A204.1 (cell line): Measurements from ENCODE around the gene ATP6V1D.
"Not testable (repeated sequence)": the region's sequence is repeated elsewhere in the genome, so short reads cannot be mapped to it uniquely, and the experiment has no call there.

ENCODE experiments used
- FAIRE-seq: peaks from 2 replicates; lab custom pipeline; 2012; peaks lifted over from hg19 to GRCh38; lab: Jason Lieb, UNC

Gene ATP6V1D

DNA sequence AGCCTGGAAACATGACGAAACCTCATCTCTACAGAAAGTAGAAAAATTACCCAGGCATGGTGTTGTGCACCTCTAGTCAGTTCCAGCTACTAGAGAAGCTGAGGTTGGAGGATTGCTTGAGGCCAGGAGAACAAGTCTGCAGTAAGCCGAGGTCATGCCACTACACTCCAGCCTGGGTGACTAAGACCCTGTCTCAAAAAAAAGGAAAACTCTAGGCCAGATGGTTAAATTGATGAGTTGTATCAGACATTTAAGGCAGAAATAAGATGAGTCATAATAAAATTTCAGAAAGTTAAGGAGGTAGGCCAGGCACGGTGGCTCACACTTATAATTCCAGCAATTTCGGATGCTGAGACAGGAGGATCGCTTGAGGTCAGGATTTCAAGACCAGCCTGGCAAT is 11.2 kb upstream of the ATP6V1D start:
- no peak for FAIRE-seq

DNA sequence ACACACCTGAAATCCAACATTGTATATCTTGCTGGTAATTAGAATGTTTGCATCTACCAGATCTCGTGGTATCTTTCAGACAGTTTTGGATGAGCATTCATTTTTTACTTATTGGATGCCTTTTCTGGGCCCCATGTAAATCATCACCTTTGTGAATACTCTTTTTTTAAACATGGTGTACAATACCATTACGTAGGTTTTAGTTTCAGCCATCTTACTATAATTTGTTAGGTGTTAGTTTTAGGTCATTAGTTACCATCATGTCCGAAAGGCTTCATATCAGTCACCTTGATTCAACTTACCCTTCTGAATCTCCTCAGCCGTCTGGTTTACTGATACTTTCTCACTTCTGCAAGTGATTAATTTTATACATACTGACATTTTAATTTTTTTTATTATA is 5.9 kb upstream of the ATP6V1D start:
- FAIRE-seq, result no peak

DNA sequence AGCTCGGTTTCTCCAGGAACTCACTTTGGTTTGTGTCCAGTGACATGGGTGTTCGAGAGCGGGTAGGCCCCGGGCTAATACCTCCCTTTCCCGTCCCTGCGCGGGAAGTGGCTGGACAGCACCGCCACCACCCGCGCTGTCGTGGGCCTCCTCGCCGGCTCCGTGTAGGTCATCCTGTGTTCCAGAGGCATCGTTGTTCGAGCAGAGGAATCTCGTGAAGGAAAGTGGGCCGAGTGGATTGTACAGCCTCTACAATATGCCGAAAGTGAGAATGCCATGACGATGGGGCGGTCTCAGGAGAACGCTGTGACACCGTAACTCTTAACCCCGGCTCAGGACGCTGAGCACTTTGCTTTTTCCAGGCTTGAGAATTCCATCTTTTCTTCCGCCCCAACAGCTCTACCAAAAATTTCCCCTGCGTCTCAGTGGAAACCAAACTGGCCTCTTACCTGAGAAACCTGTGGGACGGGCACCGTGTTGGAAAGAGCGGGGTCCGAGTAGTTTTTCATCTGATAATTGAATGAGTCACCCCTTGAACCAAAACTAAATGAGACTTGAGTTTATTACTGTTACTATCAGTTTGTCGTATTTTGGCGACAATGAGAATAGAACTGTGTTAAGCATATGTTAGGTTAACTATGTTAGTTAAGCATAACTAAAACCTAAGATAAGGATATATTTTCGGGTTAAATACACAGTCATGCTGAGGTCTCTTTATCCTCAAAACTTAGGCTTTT is 1.0 kb upstream of the ATP6V1D start:
- no peak for FAIRE-seq

DNA sequence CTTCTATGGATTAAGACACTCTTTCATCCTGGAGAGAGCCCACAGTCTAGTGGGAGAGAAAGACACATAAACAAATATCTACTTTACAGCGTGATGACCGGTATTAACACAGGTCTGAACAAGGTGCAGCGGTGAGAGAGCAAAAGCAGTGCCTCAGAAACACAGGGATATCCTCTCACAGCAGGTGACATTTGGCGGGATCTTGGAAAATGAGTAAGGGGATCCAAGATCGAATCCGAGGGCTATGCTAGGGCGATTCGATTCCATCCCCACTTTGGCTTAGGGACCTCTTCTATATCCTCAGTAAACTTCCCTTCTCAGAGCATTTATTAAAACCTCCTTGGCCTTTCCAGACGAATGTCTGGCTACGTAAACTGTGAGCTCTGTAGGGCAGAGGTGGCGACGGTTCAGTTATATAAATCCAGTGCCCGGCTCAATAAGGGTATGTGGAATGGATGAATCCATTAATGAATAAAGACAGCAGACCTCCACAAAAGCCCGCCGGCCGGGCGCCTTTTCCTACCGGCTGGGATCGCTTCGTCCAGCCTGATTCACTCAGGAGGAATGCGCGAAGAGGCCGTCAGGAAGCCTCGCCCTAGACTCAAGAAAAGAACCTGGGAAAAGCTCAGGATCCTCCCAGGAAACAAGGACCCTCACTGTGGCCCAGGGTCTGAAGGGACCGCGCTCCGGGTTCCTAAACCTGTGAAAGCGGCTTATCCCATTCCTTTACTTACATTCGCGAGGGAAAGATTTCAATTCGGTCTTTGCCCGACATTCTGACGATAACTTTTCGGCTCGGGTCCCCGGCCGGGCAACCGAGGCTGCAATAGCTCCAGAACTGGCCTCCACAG is 455 bp downstream of the ATP6V1D start:
- FAIRE-seq, result no peak

DNA sequence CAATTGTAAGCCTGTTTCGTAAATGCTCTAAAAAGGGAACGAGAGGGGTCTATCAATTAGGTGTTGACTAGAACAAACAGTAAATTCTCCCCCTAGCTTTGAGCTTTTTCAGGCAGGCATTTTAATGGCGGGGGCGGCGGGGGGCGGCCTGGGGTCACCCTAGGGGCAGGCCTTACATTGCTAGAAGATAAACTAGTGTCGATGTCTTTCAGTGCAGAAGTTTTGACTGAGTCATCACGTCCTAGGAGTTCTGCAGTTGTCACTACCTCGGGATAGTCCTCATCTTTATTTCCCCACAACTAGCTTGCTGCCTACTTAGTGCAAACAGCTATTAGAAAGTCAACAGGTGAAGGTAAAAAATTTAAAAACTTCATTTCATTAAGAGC is 1.6 kb downstream of the ATP6V1D start:
- FAIRE-seq, result no peak

DNA sequence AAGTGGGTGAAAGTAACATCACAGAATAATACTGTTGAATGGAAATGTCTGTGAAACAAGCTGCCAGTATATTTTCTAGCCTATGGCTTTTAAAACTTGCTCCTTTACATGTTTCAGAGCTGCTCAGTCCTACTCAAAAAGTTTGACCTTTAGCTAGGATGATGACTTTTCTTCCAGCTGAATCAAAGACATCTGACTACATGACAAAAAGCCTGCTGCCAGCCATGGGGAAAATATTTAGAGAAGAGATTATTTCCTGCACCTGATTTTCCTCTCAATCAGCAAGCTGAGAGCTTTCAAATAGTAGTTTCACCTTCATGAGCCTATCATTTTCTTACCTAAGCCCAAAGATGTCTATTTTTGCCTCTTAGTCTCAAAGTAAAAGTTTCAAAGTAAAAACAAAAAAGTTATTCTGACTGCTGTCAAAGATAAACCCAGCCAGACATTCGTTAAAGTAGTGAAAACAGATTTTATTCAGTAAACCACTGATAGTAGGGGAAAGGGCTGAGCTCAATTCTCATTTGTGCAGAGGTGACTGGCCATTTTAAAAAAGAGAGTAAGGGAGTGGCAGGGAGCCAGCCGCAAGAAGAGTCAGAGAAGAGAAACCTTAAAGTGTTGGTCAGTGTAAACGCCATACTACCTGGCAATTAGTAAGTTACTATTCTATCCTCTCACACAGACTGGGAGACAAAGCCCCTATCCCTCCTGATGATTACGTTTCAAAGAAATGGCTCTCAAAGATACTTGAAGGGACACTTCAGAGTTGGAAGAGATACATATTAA is 2.2 kb downstream of the ATP6V1D start:
- no peak for FAIRE-seq

DNA sequence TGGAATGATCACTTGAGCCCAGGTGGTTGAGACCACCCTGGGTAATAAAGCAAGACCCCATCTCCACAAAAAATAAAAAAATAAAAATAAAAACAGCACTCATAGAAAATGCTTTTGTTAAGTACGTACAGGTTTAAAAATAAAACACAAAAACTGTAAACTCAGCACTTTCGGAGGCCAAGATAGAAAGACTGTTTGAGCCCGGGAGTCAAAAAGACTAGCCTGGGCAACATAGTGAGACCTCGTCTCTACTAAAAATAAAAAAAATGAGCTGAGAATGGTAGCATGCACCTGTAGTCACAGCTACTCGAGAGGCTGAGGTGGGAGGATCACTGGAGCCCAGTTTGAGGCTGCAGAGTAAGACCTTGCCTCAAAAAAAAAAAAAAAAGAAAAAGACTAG is 7.5 kb downstream of the ATP6V1D start:
- no peak for FAIRE-seq

DNA sequence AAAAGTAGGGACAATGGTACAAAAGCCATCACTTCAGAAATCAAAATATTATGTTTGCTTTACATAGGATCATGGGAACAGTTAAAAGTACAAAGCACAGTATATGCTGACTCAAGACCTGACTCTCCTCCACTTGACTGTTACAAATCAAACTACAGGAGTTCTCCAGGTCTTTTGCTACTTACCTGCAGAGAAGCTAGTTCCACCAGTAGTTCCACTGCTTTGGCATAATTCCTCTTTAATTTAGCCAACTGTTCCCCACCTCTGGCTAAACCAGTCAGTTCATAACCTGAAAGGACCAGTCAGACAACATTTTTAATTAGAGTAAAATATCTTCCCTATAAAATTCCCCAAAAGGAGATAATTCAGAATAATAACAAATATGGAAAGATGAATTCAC is 14.0 kb downstream of the ATP6V1D start:
- FAIRE-seq, result no peak

DNA sequence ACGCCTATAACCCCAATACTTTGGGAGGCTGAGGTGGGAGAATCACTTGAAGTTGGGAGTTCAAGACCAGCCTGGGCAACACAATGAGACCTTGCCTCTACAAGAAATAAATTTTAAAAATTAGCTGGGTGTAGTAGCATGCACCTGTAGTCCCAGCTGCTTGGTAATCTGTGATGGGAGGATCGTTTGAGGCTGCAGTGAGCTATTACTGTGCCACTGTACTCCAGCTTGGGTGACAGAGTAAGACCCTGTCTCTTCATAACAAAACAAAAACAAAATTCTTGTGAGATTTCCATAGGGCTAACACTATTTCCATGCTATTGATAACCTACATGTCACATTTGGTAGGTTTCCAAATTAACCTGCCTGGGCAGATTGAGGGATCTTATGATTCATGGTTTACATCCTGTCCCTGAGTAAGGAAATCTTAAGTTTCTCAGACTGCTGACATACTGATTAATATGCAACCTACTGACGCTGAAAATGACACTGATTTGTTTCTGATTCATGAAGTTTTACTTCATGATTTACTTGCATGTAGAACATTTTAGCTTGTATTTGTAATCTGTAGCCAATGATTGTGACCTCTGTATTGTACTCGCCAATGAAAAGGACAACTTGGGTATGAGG is 15.9 kb downstream of the ATP6V1D start:
- FAIRE-seq, result no peak

DNA sequence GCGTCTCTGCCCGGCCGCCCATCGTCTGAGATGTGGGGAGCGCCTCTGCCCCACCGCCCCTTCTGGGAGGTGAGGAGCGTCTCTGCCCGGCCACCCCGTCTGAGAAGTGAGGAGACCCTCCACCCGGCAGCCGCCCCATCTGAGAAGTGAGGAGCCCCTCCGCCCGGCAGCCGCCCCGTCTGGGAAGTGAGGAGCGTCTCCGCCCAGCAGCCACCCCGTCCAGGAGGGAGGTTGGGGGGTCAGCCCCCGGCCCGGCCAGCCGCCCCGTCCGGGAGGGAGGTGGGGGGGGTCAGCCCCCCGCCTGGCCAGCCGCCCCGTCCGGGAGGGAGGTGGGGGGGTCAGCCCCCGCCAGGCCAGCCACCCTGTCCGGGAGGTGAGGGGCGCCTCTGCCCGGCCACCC is 18.4 kb downstream of the ATP6V1D start:
- not testable (repeated sequence) for FAIRE-seq

DNA sequence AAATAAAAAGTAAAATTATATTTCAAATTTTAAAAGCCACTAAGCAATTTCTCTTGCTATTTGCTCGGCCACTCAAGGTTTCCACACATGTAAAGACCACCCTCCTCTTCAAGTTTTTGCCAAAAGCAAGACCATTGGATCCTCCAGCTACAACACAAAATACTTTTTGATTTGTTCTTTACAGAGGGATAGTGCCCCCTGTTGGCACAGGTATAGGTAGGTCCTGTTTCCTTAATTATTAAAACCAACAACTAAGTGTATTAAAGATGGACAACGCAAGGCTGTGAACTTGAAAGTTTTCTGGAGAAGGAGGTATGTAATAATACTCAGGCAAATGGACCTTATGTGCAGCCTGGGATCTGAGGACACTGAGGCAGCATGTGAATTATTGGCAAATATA is 23.8 kb downstream of the ATP6V1D start:
- no peak for FAIRE-seq

DNA sequence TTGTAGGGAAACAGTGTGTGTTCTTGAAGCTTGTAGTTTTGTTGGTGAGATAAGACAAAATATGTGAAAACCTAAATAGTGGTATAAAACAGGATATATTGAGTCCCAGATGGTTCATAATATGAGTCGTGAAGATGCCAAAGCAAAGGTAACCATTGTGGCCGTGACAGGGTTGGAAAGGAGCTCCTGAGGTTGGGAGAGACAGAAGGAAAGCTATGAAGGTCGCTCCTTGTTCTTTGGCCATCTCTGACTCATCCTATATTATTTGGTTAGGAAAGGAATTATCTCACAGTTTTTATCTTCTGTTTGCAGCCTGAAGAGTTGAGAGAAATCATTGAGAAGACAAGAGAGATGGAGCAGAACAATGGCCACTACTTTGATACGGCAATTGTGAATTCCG is 27.1 kb downstream of the ATP6V1D start:
- FAIRE-seq, result no peak

DNA sequence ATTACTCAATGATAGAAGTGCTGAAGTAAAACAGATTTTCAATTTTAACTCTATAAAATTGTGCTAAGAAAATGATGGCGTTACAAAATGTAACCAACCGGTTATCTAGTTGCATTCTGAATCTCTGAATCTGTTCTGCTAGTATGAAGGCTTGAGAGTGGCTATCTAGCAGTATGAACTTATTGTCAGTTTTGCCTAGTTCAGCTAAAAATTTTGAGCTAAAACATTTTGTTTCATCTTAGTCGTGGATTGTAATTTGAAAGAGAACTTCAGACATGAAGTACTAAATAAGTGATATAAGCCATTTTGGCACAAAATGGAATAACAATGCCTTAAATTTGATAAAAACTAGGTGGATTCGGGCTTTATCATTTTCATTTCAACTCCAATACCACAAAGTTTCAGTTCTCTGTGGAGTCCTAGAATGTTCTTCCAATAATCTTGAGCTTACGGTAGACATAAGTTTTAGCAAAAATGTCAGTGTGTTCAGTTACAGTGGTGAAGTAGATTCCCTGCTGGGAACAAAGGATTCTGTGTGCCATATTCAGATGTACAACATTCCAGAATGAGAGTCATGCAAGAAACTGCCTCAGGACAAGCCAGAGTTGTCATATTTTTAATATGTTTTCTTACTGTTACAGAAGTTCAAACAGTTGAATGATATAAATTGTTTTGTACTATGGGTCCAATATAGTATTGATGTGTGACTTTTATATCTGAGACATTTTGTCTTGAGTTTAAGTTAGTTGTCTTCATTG is 28.1 kb downstream of the ATP6V1D start:
- no peak for FAIRE-seq

DNA sequence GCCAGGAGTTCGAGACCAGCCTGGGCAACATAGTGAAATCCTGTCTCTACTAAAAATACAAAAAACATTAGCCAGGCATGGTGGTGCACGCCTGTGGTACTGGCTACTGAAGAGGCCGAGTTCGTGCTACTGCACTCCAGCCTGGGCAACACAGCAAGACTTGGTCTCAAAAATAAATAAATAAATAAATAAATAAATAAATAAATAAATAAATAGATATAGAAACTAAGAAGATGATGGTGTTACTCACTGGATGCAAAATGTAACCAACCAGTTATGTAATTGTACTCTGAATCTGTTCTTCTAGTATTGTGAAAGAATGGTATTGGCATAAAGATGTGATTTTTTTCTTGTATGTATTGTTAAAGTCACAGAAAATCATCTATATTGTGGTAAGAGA is 29.9 kb downstream of the ATP6V1D start:
- FAIRE-seq, result not testable (repeated sequence)

DNA sequence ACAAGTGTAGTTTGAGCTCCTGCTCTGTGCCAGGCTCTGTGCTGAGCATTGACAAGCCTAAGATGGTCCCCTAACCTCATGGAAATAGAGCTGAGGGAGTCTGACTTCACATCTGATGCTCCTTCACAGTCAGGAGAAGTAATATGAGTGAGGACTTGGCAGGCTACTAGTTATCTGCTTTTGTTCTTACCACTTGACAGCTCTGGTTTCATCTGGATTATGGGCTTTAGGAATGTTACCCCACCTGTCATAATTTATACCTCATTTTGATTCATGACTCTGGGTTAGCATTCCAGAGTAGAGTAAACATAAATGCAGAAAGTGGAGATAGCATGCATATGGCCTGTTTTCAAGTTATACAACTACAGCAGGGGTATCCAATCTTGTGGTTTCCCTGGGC is 40.5 kb downstream of the ATP6V1D start:
- no peak for FAIRE-seq

DNA sequence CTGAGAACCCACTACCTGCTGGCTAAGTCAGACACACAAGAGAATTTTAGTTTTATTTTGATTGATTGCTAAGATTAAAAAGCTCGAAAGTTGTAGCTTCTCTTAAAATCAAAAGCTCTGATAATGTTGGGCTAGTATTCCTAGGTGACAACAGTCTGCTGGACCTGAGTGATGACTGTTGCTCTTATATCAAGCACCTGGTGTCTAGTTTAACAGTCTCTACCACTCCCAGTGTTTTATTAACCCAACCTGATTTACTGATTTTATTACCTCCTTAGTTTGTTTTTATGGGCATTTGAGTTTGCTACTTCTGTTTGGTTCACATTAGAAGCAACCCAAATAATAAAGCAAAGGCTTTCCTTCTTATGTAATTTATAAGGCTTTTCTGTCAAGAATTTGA is 41.8 kb downstream of the ATP6V1D start:
- no peak for FAIRE-seq

DNA sequence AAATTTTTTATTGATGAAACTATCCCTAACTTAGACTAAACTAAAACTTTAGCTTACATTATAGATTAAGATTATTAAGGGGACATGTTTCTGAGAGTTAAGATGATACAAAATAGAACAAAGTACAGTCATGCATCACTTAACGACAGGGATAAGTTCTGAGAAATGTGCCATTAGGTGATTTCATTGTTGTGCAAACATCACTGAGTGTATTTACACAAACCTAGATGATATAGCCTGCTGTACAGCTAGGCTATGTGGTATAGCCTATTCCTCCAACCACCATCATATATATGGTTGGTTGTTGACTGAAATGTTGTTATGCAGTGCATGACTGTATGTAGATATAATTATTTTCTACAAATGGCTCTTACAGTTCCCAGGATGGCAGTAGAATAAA is 46.5 kb downstream of the ATP6V1D start:
- no peak for FAIRE-seq

DNA sequence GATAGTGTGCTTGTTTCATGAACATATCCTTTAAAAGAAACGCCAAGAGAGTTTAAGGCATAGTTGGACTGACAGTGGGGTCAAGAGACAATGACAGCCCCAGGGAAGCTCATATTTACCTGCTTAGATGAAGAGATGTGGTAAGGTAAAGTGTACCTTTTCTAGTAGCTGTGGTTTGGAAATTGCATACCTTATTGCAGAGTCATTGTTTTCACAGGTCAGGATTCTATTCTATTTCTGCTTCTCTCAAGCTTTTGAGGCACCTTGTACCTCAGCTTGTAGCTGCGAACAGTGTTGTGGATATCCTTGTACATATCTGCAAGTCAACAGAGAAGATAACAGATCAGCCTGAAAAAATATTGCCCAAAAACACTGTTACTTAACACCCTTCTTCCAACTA is 47.7 kb downstream of the ATP6V1D start:
- FAIRE-seq, result no peak
